Osteoblast (primary cell): ENCODE measurements around the gene PARL. TPM values are rescaled to one million over a fixed set of nuclear protein-coding genes. Genes with fewer than 3 reads are reported as not detected.
A peak's percentile ranks its signal among the peaks of the same experiment; 100 is the strongest.

Experiments
- DNase-seq: peaks from one replicate; pipeline ENCODE4 v3.0.0; 2011; ENCODE audit warnings: low spot score, mixed read lengths; ENCODE audit not compliant: insufficient read length; ENCODE audit errors: missing footprints
- H2AFZ ChIP-seq: 2 replicates; pipeline ENCODE4 v1.6.0; 2011; ENCODE audit warnings: mild to moderate bottlenecking, low read length
- H3K27ac ChIP-seq: 2 replicates; pipeline ENCODE4 v1.5.1; 2011; ENCODE audit warnings: mild to moderate bottlenecking, low read depth, low read length, moderate library complexity
- H3K27me3 ChIP-seq: 2 replicates; pipeline ENCODE4 v1.6.0; 2012; ENCODE audit warnings: mild to moderate bottlenecking, control low read depth, inconsistent platforms, low read length, moderate library complexity; ENCODE audit not compliant: insufficient read depth
- H3K36me3 ChIP-seq: 2 replicates; pipeline ENCODE4 v1.5.1; 2011; ENCODE audit warnings: mild to moderate bottlenecking, low read length, control low read depth, moderate library complexity; ENCODE audit not compliant: insufficient read depth
- H3K4me1 ChIP-seq: 2 replicates; pipeline ENCODE4 v1.5.1; 2011; ENCODE audit warnings: mild to moderate bottlenecking, low read length, control low read depth, moderate library complexity; ENCODE audit not compliant: insufficient read depth
- H3K4me2 ChIP-seq: 2 replicates; pipeline ENCODE4 v1.6.0; 2011; ENCODE audit warnings: mild to moderate bottlenecking, low read length; ENCODE audit not compliant: insufficient read depth
- H3K4me3 ChIP-seq: fragments of 200-600 bp; sonication (generic); 3 replicates; pipeline ENCODE4 v1.5.1; 2012; ENCODE audit warnings: mild to moderate bottlenecking, low read length, inconsistent platforms; ENCODE audit not compliant: insufficient read depth
- H3K79me2 ChIP-seq: 2 replicates; pipeline ENCODE4 v1.6.0; 2012; ENCODE audit warnings: mild to moderate bottlenecking, low read length, control low read depth, inconsistent platforms; ENCODE audit not compliant: insufficient read depth
- H3K9me3 ChIP-seq: 2 replicates; pipeline ENCODE4 v1.5.1; 2011; ENCODE audit warnings: low read depth, low read length, control low read depth
- H4K20me1 ChIP-seq: 2 replicates; pipeline ENCODE4 v1.6.0; 2012; ENCODE audit warnings: mild to moderate bottlenecking, low read length, control low read depth; ENCODE audit not compliant: insufficient read depth
- total RNA-seq: library from RNA; depleted of rRNA; stranded (reverse); fragments of >200 nt; gene quantifications from 2 replicates; pipeline ENCODE4 v1.2.3, GENCODE V29; 2012
- TF ChIP-seq, protein P1 (sequence below): IDR thresholded peaks from 2 replicates; pipeline ENCODE4 v1.5.1; 2011; ENCODE audit warnings: mild to moderate bottlenecking, low read depth, low read length, moderate library complexity; ENCODE audit errors: extremely low read depth

The PARL gene
- total RNA-seq, 1 donor, result 34.0 TPM

- TF ChIP-seq, protein P1, sequence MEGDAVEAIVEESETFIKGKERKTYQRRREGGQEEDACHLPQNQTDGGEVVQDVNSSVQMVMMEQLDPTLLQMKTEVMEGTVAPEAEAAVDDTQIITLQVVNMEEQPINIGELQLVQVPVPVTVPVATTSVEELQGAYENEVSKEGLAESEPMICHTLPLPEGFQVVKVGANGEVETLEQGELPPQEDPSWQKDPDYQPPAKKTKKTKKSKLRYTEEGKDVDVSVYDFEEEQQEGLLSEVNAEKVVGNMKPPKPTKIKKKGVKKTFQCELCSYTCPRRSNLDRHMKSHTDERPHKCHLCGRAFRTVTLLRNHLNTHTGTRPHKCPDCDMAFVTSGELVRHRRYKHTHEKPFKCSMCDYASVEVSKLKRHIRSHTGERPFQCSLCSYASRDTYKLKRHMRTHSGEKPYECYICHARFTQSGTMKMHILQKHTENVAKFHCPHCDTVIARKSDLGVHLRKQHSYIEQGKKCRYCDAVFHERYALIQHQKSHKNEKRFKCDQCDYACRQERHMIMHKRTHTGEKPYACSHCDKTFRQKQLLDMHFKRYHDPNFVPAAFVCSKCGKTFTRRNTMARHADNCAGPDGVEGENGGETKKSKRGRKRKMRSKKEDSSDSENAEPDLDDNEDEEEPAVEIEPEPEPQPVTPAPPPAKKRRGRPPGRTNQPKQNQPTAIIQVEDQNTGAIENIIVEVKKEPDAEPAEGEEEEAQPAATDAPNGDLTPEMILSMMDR, result no peak
- Histone ChIP-seq H3K27ac (no peak overlapping the region), H3K4me2 (no peak overlapping the region)
Measured at GRCh38 chr3:183819831-183820230, 64.8 kb downstream of the PARL start.

GRCh38 chr3:183818706-183819624 lies 65.7 kb downstream of the PARL start:
- no peaks in the 10 kb centered on the region for H3K4me1 ChIP-seq
- H4K20me1 ChIP-seq, result no peaks in the 10 kb centered on the region
- no peak for DNase-seq
- H3K27ac ChIP-seq, result no peak overlapping the region
- TF ChIP-seq, protein P1, result no peak
- no peaks in the 10 kb centered on the region for H3K36me3 ChIP-seq
- no peak overlapping the region for H3K4me2 ChIP-seq
- H3K9me3 ChIP-seq, result no peaks in the 10 kb centered on the region
- no peaks in the 10 kb centered on the region for H3K79me2 ChIP-seq
- H3K4me3 ChIP-seq, result no peak overlapping the region
- H3K27me3 ChIP-seq, result no peaks in the 10 kb centered on the region
- no peak overlapping the region for H2AFZ ChIP-seq

More at GRCh38 chr3:183819831-183820230, 64.8 kb downstream of the PARL start:
- Histone ChIP-seq H3K79me2 (no peaks in the 10 kb centered on the region), H4K20me1 (no peaks in the 10 kb centered on the region), H3K27me3 (no peaks in the 10 kb centered on the region), H3K4me1 (peaks cover 6% of the 10 kb centered on the region), H3K4me3 (no peak overlapping the region), H3K9me3 (no peaks in the 10 kb centered on the region), H3K36me3 (no peaks in the 10 kb centered on the region), H2AFZ (no peak overlapping the region)
- DNase-seq, result no peak

- Histone ChIP-seq H3K27ac (no peak overlapping the region), H3K4me3 (no peak overlapping the region), H3K4me2 (no peak overlapping the region), H3K9me3 (no peaks in the 10 kb centered on the region), H3K36me3 (peaks cover 3% of the 10 kb centered on the region), H4K20me1 (no peaks in the 10 kb centered on the region), H3K79me2 (no peaks in the 10 kb centered on the region), H3K27me3 (no peaks in the 10 kb centered on the region), H3K4me1 (no peaks in the 10 kb centered on the region), H2AFZ (no peak overlapping the region)
- no peak for DNase-seq
- TF ChIP-seq, protein P1, result no peak
Measured at GRCh38 chr3:183818041-183818620, 66.5 kb downstream of the PARL start.

DNA sequence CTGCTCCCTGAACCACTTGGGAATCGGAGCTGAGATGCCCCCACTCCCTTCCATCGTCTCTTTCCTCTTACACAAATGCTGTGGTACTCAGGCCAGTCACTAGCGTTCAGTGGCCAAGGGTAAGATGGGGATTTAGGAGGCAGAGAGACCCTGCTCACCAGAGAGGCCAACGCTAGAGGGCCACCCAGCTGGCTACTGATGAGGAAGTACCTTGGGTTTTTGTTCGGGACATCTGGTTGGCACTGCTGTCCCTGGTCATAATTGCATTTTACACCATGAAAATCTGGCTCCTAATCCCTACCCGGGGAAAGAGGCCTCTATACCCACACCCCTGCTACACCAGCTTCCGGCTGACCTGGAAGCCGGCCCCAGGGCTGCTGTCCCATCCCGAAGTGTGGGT lies 67.0 kb downstream of the PARL start:
- peak; percentile 71 for DNase-seq
- H3K27ac ChIP-seq, result no peak overlapping the region
- H3K4me1 ChIP-seq, result no peaks in the 10 kb centered on the region
- H3K9me3 ChIP-seq, result no peaks in the 10 kb centered on the region
- H3K4me3 ChIP-seq, result no peak overlapping the region
- TF ChIP-seq, protein P1, result no peak
- H3K79me2 ChIP-seq, result no peaks in the 10 kb centered on the region
- H2AFZ ChIP-seq, result no peak overlapping the region
- peaks cover 3% of the 10 kb centered on the region for H3K36me3 ChIP-seq
- no peak overlapping the region for H3K4me2 ChIP-seq
- H4K20me1 ChIP-seq, result no peaks in the 10 kb centered on the region
- H3K27me3 ChIP-seq, result no peaks in the 10 kb centered on the region
